ENCODE measurements around the gene TRIM46.
"Not testable (repeated sequence)": the region's sequence is repeated elsewhere in the genome, so short reads cannot be mapped to it uniquely, and the experiment has no call there.

The TRIM46 gene

GRCh38 chr1:155227261-155228095, 53.8 kb downstream of the TRIM46 start:
- Histone ChIP-seq H3K36me3 (replicated peaks; ENCODE audit: insufficient read depth, low read length) (no peaks in the 10 kb centered on the region), H2AFZ (ENCODE audit: low read length) (peak overlapping the region; percentile 97), H3K4me1 (ENCODE audit: low read length) (peaks cover 10% of the 10 kb centered on the region), H3K79me2 (ENCODE audit: low read length) (peaks cover 11% of the 10 kb centered on the region; the same call in 1 of the 2 replicates), H3K27me3 (replicated peaks; ENCODE audit: insufficient read depth, low read length) (no peaks in the 10 kb centered on the region; the same call in 1 of the 2 replicates), H3K4me2 (ENCODE audit: low read depth, low read length) (peak overlapping the region; percentile 92), H3K9ac (ENCODE audit: low read length) (peak overlapping the region; percentile 79), H3K27ac (ENCODE audit: low read length) (peak overlapping the region; percentile 63), H3K9me2 (replicated peaks; ENCODE audit: insufficient read depth, low read length) (no peaks in the 10 kb centered on the region), H3F3A (ENCODE audit: insufficient read depth, low read length) (peaks cover 27% of the 10 kb centered on the region), H4K20me1 (ENCODE audit: insufficient read depth, low read length) (no peaks in the 10 kb centered on the region), H3K4me3 (ENCODE audit: low read length) (peak overlapping the region; percentile 71), H3K9me3 (replicated peaks; ENCODE audit: insufficient read depth, low read length) (no peaks in the 10 kb centered on the region)
- TF ChIP-seq EZH2phosphoT487 (IDR thresholded peaks at IDR 0.05; ENCODE audit: low read length): no peak
- no peak for TF ChIP-seq EZH2 (optimal IDR thresholded peaks at IDR 0.05; ENCODE audit: low read depth, low read length)
- no peak for TF ChIP-seq CTCF (IDR thresholded peaks at IDR 0.05; ENCODE audit: low read length)
- peak; percentile 100 for DNase-seq

GRCh38 chr1:155228096-155228427, 54.4 kb downstream of the TRIM46 start:
- TF ChIP-seq CTCF (IDR thresholded peaks at IDR 0.05; ENCODE audit: low read length): no peak
- Histone ChIP-seq H3K79me2 (ENCODE audit: low read length) (peaks cover 11% of the 10 kb centered on the region; the same call in 1 of the 2 replicates), H3K36me3 (replicated peaks; ENCODE audit: insufficient read depth, low read length) (no peaks in the 10 kb centered on the region), H3K9ac (ENCODE audit: low read length) (peak overlapping the region; percentile 55), H3K9me2 (replicated peaks; ENCODE audit: insufficient read depth, low read length) (no peaks in the 10 kb centered on the region), H2AFZ (ENCODE audit: low read length) (peak overlapping the region; percentile 97), H3K4me3 (ENCODE audit: low read length) (peak overlapping the region; percentile 54), H3K4me2 (ENCODE audit: low read depth, low read length) (peak overlapping the region; percentile 87), H3K9me3 (replicated peaks; ENCODE audit: insufficient read depth, low read length) (no peaks in the 10 kb centered on the region), H3F3A (ENCODE audit: insufficient read depth, low read length) (peaks cover 25% of the 10 kb centered on the region), H3K27ac (ENCODE audit: low read length) (peak overlapping the region; percentile 17; the same call in 1 of the 2 replicates), H3K27me3 (replicated peaks; ENCODE audit: insufficient read depth, low read length) (no peaks in the 10 kb centered on the region; the same call in 1 of the 2 replicates), H3K4me1 (ENCODE audit: low read length) (peaks cover 9% of the 10 kb centered on the region), H4K20me1 (ENCODE audit: insufficient read depth, low read length) (no peaks in the 10 kb centered on the region)
- no peak for DNase-seq

GRCh38 chr1:155231302-155231701, 57.7 kb downstream of the TRIM46 start:
- H3K27me3 ChIP-seq (replicated peaks; ENCODE audit: insufficient read depth, low read length); H3K4me2 ChIP-seq (ENCODE audit: low read depth, low read length); DNase-seq: not testable (repeated sequence)

GRCh38 chr1:155232001-155232978, 58.6 kb downstream of the TRIM46 start:
- not testable (repeated sequence) for H3K27me3 ChIP-seq (replicated peaks; ENCODE audit: insufficient read depth, low read length); H3K4me2 ChIP-seq (ENCODE audit: low read depth, low read length); H4K20me1 ChIP-seq (ENCODE audit: insufficient read depth, low read length); H3K9ac ChIP-seq (ENCODE audit: low read length); H3K27ac ChIP-seq (ENCODE audit: low read length); H2AFZ ChIP-seq (ENCODE audit: low read length); H3K9me3 ChIP-seq (replicated peaks; ENCODE audit: insufficient read depth, low read length); H3K4me1 ChIP-seq (ENCODE audit: low read length); H3K79me2 ChIP-seq (ENCODE audit: low read length); H3F3A ChIP-seq (ENCODE audit: insufficient read depth, low read length); H3K4me3 ChIP-seq (ENCODE audit: low read length); H3K9me2 ChIP-seq (replicated peaks; ENCODE audit: insufficient read depth, low read length); DNase-seq; H3K36me3 ChIP-seq (replicated peaks; ENCODE audit: insufficient read depth, low read length)

More at GRCh38 chr1:155231302-155231701, 57.7 kb downstream of the TRIM46 start:
- H4K20me1 ChIP-seq (ENCODE audit: insufficient read depth, low read length); H3K9me2 ChIP-seq (replicated peaks; ENCODE audit: insufficient read depth, low read length); H3K79me2 ChIP-seq (ENCODE audit: low read length); H3K4me1 ChIP-seq (ENCODE audit: low read length); H3K9ac ChIP-seq (ENCODE audit: low read length); H3K27ac ChIP-seq (ENCODE audit: low read length); H3F3A ChIP-seq (ENCODE audit: insufficient read depth, low read length); H3K9me3 ChIP-seq (replicated peaks; ENCODE audit: insufficient read depth, low read length); H2AFZ ChIP-seq (ENCODE audit: low read length); H3K36me3 ChIP-seq (replicated peaks; ENCODE audit: insufficient read depth, low read length); H3K4me3 ChIP-seq (ENCODE audit: low read length): not testable (repeated sequence)

- not testable (repeated sequence) for H3K79me2 ChIP-seq (ENCODE audit: low read length)
Measured at GRCh38 chr1:155233502-155233901, 59.9 kb downstream of the TRIM46 start.

More at GRCh38 chr1:155233502-155233901, 59.9 kb downstream of the TRIM46 start:
- not testable (repeated sequence) for H3K4me1 ChIP-seq (ENCODE audit: low read length); H3K36me3 ChIP-seq (replicated peaks; ENCODE audit: insufficient read depth, low read length); H3K4me3 ChIP-seq (ENCODE audit: low read length); H2AFZ ChIP-seq (ENCODE audit: low read length); DNase-seq; H3K4me2 ChIP-seq (ENCODE audit: low read depth, low read length); H3K9me2 ChIP-seq (replicated peaks; ENCODE audit: insufficient read depth, low read length); H3K9me3 ChIP-seq (replicated peaks; ENCODE audit: insufficient read depth, low read length); H3K27ac ChIP-seq (ENCODE audit: low read length); H3K9ac ChIP-seq (ENCODE audit: low read length); H3F3A ChIP-seq (ENCODE audit: insufficient read depth, low read length); H4K20me1 ChIP-seq (ENCODE audit: insufficient read depth, low read length); H3K27me3 ChIP-seq (replicated peaks; ENCODE audit: insufficient read depth, low read length)
